ENCODE measurements around the gene LRRC8D. TPM values are rescaled to one million over a fixed set of nuclear protein-coding genes. Genes with fewer than 3 reads are reported as not detected.

The LRRC8D gene
- total RNA-seq, 1 donor from 2014 or later: 33.9 TPM

GRCh38 chr1:89888480-89889322 is 67.9 kb downstream of the LRRC8D start:
- H3K36me3 Mint-ChIP-seq (ENCODE audit: low read depth, unreplicated experiment): peaks cover 4% of the 10 kb centered on the region
- H3K27me3 Mint-ChIP-seq (ENCODE audit: unreplicated experiment): no peaks in the 10 kb centered on the region
- peaks cover 15% of the 10 kb centered on the region for H3K4me1 Mint-ChIP-seq (ENCODE audit: unreplicated experiment)
- H3K27ac Mint-ChIP-seq (ENCODE audit: unreplicated experiment): no peak overlapping the region
- H3K4me3 Mint-ChIP-seq (ENCODE audit: unreplicated experiment): no peak overlapping the region
- H3K9me3 Mint-ChIP-seq (ENCODE audit: unreplicated experiment): no peaks in the 10 kb centered on the region
- no peak for DNase-seq (ENCODE audit: low spot score)
- TF ChIP-seq CTCF (IDR thresholded peaks at IDR 0.05; ENCODE audit: unreplicated experiment): no peak

GRCh38 chr1:89889323-89889615 is 68.4 kb downstream of the LRRC8D start:
- peaks cover 19% of the 10 kb centered on the region for H3K4me1 Mint-ChIP-seq (ENCODE audit: unreplicated experiment)
- H3K36me3 Mint-ChIP-seq (ENCODE audit: low read depth, unreplicated experiment): peaks cover 4% of the 10 kb centered on the region
- no peak for TF ChIP-seq CTCF (IDR thresholded peaks at IDR 0.05; ENCODE audit: unreplicated experiment)
- H3K27ac Mint-ChIP-seq (ENCODE audit: unreplicated experiment): no peak overlapping the region
- H3K27me3 Mint-ChIP-seq (ENCODE audit: unreplicated experiment): no peaks in the 10 kb centered on the region
- H3K9me3 Mint-ChIP-seq (ENCODE audit: unreplicated experiment): no peaks in the 10 kb centered on the region
- DNase-seq (ENCODE audit: low spot score): no peak
- no peak overlapping the region for H3K4me3 Mint-ChIP-seq (ENCODE audit: unreplicated experiment)

- no peak overlapping the region for H3K27ac Mint-ChIP-seq (ENCODE audit: unreplicated experiment)
Observed at GRCh38 chr1:89890085-89890752, 69.4 kb downstream of the LRRC8D start.

GRCh38 chr1:89892816-89893215 is 72.0 kb downstream of the LRRC8D start:
- H3K9me3 Mint-ChIP-seq (ENCODE audit: unreplicated experiment): no peaks in the 10 kb centered on the region
- no peak for DNase-seq (ENCODE audit: low spot score)
- no peaks in the 10 kb centered on the region for H3K27me3 Mint-ChIP-seq (ENCODE audit: unreplicated experiment)
- no peak overlapping the region for H3K4me3 Mint-ChIP-seq (ENCODE audit: unreplicated experiment)
- H3K4me1 Mint-ChIP-seq (ENCODE audit: unreplicated experiment): peaks cover 25% of the 10 kb centered on the region
- no peak for TF ChIP-seq CTCF (IDR thresholded peaks at IDR 0.05; ENCODE audit: unreplicated experiment)
- peaks cover 4% of the 10 kb centered on the region for H3K36me3 Mint-ChIP-seq (ENCODE audit: low read depth, unreplicated experiment)
- H3K27ac Mint-ChIP-seq (ENCODE audit: unreplicated experiment): no peak overlapping the region

More at GRCh38 chr1:89890085-89890752, 69.4 kb downstream of the LRRC8D start:
- H3K27me3 Mint-ChIP-seq (ENCODE audit: unreplicated experiment): no peaks in the 10 kb centered on the region
- peaks cover 16% of the 10 kb centered on the region for H3K4me1 Mint-ChIP-seq (ENCODE audit: unreplicated experiment)
- H3K9me3 Mint-ChIP-seq (ENCODE audit: unreplicated experiment): no peaks in the 10 kb centered on the region
- H3K4me3 Mint-ChIP-seq (ENCODE audit: unreplicated experiment): no peak overlapping the region
- H3K36me3 Mint-ChIP-seq (ENCODE audit: low read depth, unreplicated experiment): peaks cover 4% of the 10 kb centered on the region
- DNase-seq (ENCODE audit: low spot score): no peak
- TF ChIP-seq CTCF (IDR thresholded peaks at IDR 0.05; ENCODE audit: unreplicated experiment): no peak

All from endothelial cell (in vitro differentiated cells).